ENCODE results near the gene CLEC4E.

DNA sequence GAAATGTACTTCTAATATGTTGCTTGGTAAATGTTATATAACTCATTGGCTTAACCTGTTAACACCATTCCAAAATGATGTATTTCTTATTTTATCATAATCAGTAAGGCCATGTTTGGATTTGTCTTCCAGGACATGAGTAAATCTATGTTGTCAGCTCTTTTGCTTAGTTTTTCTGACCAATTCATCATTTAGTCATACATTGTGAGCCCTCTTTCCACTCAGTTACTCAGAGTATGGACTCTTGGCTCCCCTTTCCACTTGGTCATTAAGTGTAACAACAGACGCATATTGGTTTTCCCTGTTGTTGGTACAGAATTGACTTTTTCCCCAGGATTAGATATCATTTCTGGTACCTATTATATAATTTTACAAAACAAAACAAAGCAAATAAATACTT is 36.4 kb downstream of the CLEC4E start:
- TF ChIP-seq POLR2AphosphoS5 (IDR thresholded peaks at IDR 0.05; ENCODE audit: low read depth, low read length) = no peak
- TF ChIP-seq, protein P1, sequence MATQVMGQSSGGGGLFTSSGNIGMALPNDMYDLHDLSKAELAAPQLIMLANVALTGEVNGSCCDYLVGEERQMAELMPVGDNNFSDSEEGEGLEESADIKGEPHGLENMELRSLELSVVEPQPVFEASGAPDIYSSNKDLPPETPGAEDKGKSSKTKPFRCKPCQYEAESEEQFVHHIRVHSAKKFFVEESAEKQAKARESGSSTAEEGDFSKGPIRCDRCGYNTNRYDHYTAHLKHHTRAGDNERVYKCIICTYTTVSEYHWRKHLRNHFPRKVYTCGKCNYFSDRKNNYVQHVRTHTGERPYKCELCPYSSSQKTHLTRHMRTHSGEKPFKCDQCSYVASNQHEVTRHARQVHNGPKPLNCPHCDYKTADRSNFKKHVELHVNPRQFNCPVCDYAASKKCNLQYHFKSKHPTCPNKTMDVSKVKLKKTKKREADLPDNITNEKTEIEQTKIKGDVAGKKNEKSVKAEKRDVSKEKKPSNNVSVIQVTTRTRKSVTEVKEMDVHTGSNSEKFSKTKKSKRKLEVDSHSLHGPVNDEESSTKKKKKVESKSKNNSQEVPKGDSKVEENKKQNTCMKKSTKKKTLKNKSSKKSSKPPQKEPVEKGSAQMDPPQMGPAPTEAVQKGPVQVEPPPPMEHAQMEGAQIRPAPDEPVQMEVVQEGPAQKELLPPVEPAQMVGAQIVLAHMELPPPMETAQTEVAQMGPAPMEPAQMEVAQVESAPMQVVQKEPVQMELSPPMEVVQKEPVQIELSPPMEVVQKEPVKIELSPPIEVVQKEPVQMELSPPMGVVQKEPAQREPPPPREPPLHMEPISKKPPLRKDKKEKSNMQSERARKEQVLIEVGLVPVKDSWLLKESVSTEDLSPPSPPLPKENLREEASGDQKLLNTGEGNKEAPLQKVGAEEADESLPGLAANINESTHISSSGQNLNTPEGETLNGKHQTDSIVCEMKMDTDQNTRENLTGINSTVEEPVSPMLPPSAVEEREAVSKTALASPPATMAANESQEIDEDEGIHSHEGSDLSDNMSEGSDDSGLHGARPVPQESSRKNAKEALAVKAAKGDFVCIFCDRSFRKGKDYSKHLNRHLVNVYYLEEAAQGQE (IDR thresholded peaks at IDR 0.05; ENCODE audit: insufficient read depth in 1 of 2, low read depth in 2 of 2, low read length in 2 of 2) = no peak
- TF ChIP-seq SIN3A (IDR thresholded peaks at IDR 0.05; ENCODE audit: borderline replicate concordance, insufficient read depth, low read length) = no peak
